ENCODE results near the gene KAZN. TPM values are rescaled to one million over a fixed set of nuclear protein-coding genes. Genes with fewer than 3 reads are reported as not detected.

KAZN gene
- total and polyA plus RNA-seq, 8 donors: 1.2 to 50.7 (median 6.8) TPM

DNA sequence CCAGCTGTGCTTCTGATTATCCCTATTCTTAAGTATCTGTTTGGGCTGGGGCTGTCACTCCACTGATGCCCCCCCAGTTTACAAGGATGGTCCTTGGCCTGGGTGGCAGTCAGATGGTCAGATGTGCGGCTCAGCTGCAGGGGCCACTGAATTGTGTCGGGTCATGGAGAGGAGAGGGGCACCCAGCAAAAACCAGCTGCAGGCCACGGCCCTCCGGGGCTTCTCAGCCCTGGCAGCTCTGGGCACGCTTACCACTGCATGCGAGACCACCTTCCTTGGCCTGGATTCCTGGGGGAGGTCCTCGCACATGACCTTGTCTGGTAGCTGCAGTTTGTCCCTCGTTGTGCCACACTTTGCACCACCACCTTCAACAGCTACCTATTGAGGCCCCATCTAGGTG is 390.2 kb downstream of the KAZN start:
- TF ChIP-seq POLR2AphosphoS5 (IDR thresholded peaks at IDR 0.05) (no peak), POLR2A (IDR thresholded peaks at IDR 0.05) (no peak), EP300 (IDR thresholded peaks at IDR 0.05) (no peak)
- TF ChIP-seq, protein P1, sequence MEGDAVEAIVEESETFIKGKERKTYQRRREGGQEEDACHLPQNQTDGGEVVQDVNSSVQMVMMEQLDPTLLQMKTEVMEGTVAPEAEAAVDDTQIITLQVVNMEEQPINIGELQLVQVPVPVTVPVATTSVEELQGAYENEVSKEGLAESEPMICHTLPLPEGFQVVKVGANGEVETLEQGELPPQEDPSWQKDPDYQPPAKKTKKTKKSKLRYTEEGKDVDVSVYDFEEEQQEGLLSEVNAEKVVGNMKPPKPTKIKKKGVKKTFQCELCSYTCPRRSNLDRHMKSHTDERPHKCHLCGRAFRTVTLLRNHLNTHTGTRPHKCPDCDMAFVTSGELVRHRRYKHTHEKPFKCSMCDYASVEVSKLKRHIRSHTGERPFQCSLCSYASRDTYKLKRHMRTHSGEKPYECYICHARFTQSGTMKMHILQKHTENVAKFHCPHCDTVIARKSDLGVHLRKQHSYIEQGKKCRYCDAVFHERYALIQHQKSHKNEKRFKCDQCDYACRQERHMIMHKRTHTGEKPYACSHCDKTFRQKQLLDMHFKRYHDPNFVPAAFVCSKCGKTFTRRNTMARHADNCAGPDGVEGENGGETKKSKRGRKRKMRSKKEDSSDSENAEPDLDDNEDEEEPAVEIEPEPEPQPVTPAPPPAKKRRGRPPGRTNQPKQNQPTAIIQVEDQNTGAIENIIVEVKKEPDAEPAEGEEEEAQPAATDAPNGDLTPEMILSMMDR (IDR thresholded peaks at IDR 0.05): no peak
- intact Hi-C loops (cut with DNase I; ENCODE audit: low total_unique reads): no loop called here
- WGBS, 5 donors: 81 to 95% (median 92%) methylated on average over 8 of the region's 8 CpGs
- no peak for DNase-seq
- Histone ChIP-seq H3K27me3 (no peaks in the 10 kb centered on the region), H3K27ac (no peak overlapping the region), H3K4me1 (peaks cover 0 to 10% (median 0%) of the 10 kb centered on the region in 4 donors), H3K36me3 (no peaks in the 10 kb centered on the region), H3K4me3 (no peak overlapping the region), H3K9me3 (no peaks in the 10 kb centered on the region)

DNA sequence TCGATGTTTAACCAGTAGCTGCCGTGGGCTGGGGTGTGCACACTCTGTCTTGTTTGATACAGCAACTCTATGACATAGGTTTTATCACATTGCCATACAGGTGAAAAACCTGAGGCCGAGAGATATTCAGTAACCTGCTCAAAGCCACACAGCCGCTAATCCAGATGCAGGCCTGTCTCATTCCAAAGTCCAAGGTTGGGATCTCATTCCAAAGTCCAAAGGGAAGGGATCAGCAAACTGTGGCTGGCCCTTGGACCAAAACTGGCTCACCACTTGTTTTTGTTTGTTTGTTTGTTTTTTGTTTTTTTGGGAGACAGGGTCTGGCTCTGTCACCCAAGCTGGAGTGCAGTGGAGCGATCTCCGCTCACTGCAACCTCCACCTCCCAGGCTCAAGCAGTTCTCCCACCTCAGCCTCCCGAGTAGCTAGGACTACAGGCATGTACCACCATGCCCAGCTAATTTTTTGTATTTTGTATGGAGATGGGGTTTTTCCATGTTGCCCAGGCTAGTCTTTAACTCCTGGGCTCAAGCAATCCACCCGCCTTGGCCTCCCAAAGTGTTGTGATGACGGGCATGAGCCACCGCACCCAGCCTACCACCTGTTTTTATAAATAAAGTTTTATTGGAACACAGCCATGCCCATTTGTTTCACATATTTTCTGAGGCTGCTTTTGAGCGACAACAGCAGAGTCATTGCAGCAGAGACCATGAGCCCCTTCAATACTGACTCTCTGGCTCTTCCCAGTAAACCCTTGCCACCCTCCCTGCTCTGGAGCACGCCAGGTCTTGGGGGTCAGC is 391.6 kb downstream of the KAZN start:
- TF ChIP-seq POLR2A (IDR thresholded peaks at IDR 0.05): no peak
- peaks cover 0 to 10% (median 0%) of the 10 kb centered on the region in 4 donors for H3K4me1 ChIP-seq
- no peak for DNase-seq
- H3K27ac ChIP-seq: no peak overlapping the region
- H3K36me3 ChIP-seq: no peaks in the 10 kb centered on the region
- no peaks in the 10 kb centered on the region for H3K27me3 ChIP-seq
- no peaks in the 10 kb centered on the region for H3K9me3 ChIP-seq
- no peak overlapping the region for H3K4me3 ChIP-seq
- intact Hi-C loops (cut with DNase I; ENCODE audit: low total_unique reads): no loop called here
- WGBS, 5 donors: 77 to 86% (median 83%) methylated on average over 12 of the region's 12 CpGs

DNA sequence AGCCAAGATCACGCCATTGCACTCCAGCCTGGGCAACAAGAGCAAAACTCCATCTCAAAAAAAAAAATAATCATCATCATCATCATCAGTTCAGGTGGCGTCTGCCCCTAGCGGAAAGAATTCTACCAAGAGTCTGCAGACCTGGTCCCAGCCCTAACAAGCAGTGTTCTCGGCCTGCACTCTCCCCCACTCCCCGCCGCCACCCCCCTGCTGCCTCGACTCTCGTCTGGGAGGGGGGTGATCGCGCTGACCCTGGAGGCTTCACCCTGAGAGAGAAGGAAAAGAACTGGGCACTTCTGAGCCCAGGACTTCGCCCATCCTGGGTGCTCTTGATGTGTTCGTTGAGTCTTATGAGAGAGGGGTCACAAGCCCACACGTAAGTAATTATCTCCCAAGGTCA is 394.9 kb downstream of the KAZN start:
- Histone ChIP-seq H3K4me1 (peaks cover 0 to 13% (median 2%) of the 10 kb centered on the region in 4 donors), H3K27me3 (no peaks in the 10 kb centered on the region), H3K27ac (no peak overlapping the region), H3K36me3 (no peaks in the 10 kb centered on the region), H3K9me3 (no peaks in the 10 kb centered on the region), H3K4me3 (no peak overlapping the region)
- intact Hi-C loops (cut with DNase I; ENCODE audit: low total_unique reads): no loop called here
- TF ChIP-seq EP300 (IDR thresholded peaks at IDR 0.05) (no peak), POLR2A (IDR thresholded peaks at IDR 0.05) (no peak), POLR2AphosphoS5 (IDR thresholded peaks at IDR 0.05) (no peak)
- TF ChIP-seq, protein P1 (IDR thresholded peaks at IDR 0.05): no peak
- 76 to 89% (median 83%) methylated on average over 13 of the region's 13 CpGs for WGBS, 5 donors
- no peak for DNase-seq

DNA sequence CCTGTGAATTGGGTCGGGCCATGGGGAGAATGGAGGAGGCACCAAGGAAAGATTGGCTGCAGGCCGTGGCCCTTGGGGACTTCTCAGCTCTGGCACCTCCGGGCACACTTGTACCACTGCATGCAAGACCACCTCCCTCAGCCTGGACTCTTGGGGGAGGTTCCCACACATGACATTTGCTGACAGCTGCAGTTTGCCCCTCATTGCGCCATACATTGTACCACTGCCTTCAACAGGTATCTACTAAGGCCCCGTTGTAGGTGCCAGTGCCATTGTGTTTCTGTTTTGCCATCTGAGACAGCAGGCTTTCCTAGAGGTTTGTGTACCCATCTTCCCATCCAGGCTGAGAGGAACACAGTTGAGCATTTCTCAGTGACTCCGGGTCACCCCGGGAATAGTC is 395.7 kb downstream of the KAZN start:
- 81 to 95% (median 89%) methylated on average over 7 of the region's 7 CpGs for WGBS, 5 donors
- no peaks in the 10 kb centered on the region for H3K36me3 ChIP-seq

More for the DNA sequence above, 395.7 kb downstream of the KAZN start:
- no peak for DNase-seq
- Histone ChIP-seq H3K27ac (no peak overlapping the region), H3K9me3 (no peaks in the 10 kb centered on the region), H3K27me3 (no peaks in the 10 kb centered on the region), H3K4me1 (peaks cover 0 to 13% (median 0%) of the 10 kb centered on the region in 4 donors), H3K4me3 (no peak overlapping the region)
- TF ChIP-seq POLR2AphosphoS5 (IDR thresholded peaks at IDR 0.05) (no peak), POLR2A (IDR thresholded peaks at IDR 0.05) (no peak), EP300 (IDR thresholded peaks at IDR 0.05) (no peak)
- TF ChIP-seq, protein P1 (IDR thresholded peaks at IDR 0.05): no peak
- intact Hi-C loops (cut with DNase I; ENCODE audit: low total_unique reads): no loop called here
